Epidermal melanocyte (primary cell): ENCODE results near the gene ANKRD30A.
"Not testable (repeated sequence)": the region's sequence is repeated elsewhere in the genome, so short reads cannot be mapped to it uniquely, and the experiment has no call there.

ENCODE experiments used
- DNase-seq: peaks from one replicate; pipeline ENCODE4 v3.0.0; 2011; ENCODE audit warnings: low spot score; ENCODE audit not compliant: insufficient read length

The ANKRD30A gene, protein sequence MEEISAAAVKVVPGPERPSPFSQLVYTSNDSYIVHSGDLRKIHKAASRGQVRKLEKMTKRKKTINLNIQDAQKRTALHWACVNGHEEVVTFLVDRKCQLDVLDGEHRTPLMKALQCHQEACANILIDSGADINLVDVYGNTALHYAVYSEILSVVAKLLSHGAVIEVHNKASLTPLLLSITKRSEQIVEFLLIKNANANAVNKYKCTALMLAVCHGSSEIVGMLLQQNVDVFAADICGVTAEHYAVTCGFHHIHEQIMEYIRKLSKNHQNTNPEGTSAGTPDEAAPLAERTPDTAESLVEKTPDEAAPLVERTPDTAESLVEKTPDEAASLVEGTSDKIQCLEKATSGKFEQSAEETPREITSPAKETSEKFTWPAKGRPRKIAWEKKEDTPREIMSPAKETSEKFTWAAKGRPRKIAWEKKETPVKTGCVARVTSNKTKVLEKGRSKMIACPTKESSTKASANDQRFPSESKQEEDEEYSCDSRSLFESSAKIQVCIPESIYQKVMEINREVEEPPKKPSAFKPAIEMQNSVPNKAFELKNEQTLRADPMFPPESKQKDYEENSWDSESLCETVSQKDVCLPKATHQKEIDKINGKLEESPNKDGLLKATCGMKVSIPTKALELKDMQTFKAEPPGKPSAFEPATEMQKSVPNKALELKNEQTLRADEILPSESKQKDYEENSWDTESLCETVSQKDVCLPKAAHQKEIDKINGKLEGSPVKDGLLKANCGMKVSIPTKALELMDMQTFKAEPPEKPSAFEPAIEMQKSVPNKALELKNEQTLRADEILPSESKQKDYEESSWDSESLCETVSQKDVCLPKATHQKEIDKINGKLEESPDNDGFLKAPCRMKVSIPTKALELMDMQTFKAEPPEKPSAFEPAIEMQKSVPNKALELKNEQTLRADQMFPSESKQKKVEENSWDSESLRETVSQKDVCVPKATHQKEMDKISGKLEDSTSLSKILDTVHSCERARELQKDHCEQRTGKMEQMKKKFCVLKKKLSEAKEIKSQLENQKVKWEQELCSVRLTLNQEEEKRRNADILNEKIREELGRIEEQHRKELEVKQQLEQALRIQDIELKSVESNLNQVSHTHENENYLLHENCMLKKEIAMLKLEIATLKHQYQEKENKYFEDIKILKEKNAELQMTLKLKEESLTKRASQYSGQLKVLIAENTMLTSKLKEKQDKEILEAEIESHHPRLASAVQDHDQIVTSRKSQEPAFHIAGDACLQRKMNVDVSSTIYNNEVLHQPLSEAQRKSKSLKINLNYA (N-terminal part only)

GRCh38 chr10:37125191-37125732 is at the start of gene ANKRD30A:
TSS of gene ANKRD30A (plus strand) at chr10:37125598. CDS start at chr10:37125788, 190 bp downstream.
- no peak for DNase-seq

DNA sequence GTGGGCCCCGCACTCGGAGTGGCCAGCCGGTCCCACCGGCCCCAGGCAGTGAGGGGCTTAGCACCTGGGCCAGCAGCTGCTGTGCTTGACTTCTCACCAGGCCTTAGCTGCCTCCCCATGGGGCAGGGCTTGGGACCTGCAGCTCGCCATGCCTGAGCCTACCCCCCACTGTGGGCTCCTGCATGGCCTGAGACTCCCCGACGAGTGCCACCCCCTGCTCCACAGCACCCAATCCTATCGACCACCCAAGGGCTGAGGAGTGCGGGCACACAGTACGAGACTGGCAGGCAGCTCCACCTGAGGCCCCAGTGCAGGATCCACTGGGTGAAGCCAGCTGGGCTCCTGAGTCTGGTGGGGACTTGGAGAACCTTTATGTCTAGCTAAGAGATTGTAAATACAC is 49.3 kb upstream of the ANKRD30A start:
- DNase-seq, result not testable (repeated sequence)

- DNase-seq, result no peak
Measured at GRCh38 chr10:37095792-37096573, 29.4 kb upstream of the ANKRD30A start.

DNA sequence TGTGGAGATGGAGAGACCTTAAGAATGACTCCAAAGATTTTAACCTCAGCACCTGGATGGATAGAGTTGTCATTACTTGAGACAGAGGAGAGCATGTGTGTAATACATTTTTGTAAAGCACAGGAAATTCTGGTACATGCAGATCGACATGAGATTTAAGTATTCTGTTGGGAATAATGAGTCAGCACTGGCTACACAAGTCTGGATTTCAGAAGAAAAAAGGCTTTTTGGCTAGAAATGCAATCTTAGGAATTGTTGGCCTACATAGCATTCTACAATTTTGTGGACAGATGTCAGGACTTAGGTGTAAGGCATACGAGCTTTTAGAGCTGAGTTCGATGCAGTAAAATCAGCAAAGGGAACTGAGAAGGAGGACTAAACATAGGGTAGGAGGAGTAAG is 24.1 kb upstream of the ANKRD30A start:
- DNase-seq, result no peak

GRCh38 chr10:37109000-37109399 is 16.4 kb upstream of the ANKRD30A start:
- DNase-seq, result no peak

DNA sequence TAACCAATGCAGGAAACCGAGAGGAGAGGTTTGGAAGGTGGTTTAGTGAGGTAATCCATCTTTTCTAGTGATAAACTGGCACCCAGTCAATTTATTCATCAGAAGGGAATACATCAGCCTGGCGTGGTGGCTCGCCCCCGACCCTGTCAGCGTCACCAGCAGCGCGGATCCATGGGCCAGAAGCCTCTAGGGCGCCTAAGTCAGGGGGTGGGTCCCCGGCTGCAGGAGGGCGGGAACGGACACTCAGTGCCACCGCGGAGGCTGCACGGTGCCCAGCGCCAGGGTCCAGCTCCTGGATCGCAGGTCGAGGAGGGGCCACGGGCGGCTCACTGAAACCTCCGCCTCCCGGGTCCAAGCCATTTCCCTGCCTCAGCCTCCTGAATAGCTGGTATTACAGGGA is 866 bp upstream of the ANKRD30A start:
- no peak for DNase-seq

GRCh38 chr10:37125921-37126320 is 523 bp downstream of the ANKRD30A start:
- no peak for DNase-seq

- no peak for DNase-seq
Measured at GRCh38 chr10:37146443-37146842, 21.0 kb downstream of the ANKRD30A start.

DNA sequence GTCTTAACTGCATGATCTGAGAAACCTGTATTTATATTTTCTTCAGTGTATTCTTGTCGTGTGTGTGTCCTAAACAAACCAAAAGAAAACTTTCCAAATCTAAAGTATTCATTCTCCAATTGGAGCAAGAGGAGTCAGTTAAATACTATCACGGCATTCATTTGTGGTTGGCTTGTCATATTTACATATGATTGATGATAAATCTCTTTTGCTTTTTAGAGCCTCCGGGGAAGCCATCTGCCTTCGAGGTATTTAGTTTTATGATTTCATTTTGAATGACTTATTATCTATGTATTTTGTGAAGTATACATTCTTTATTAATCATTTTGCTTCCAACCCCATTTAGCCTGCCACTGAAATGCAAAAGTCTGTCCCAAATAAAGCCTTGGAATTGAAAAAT is 37.0 kb downstream of the ANKRD30A start:
- not testable (repeated sequence) for DNase-seq

DNA sequence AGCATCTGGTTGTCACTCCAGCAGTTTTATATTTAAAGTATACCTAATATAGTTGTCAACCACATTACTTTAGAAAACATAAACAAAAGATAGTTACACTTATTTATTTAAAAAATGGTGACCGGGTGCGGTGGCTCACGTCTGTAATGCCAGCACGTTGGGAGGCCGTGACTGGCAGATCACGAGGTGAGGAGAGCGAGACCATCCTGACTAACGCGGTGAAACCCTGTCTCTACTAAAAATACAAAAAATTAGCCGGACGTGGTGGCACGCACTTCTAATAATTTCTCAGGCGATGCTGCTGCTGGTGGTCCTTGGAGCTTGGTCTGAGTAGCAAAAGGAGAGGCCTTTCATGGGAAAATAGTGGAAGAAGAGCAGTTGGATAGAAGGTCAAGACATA is 46.5 kb downstream of the ANKRD30A start:
- not testable (repeated sequence) for DNase-seq

- not testable (repeated sequence) for DNase-seq
Measured at GRCh38 chr10:37178296-37178695, 52.9 kb downstream of the ANKRD30A start.

DNA sequence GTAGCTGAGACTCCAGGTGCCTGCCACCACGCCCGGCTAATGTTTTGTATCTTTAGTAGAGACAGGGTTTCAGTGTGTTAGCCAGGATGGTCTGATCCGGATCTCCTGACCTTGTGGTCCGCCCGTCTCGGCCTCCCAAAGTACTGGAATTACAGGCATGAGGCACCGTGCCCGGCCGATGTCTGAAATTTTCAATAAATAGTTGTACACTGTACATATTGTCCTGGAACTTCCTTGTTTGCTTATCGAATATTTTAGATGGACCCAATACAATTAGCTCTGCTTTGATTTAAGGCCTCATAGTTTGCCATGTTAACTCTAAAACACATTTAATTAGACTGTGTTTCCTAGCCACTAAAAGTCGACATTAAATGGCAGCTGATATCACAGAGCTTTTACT is 57.3 kb downstream of the ANKRD30A start:
- not testable (repeated sequence) for DNase-seq

DNA sequence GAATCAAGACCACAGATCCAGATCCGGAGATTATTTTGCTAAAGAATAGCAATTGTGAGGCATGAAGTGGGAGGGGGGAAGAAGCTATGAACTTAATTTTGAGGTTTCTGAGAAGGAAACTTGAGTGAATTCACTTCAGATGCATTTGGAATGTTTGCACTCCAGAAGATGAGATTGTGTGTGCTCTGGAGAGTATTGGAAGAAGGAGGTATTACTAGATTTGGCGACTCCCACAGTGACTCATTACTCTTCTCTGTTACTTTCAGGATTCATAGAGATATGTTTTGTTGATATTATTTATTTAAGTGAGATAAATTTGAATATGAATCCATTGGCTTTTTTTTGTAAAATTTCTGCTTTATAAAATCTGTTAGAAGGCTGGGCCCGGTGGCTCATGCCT is 80.7 kb downstream of the ANKRD30A start:
- no peak for DNase-seq

GRCh38 chr10:37220866-37221265 is 95.5 kb downstream of the ANKRD30A start:
- DNase-seq, result no peak

- DNase-seq, result no peak
Measured at GRCh38 chr10:37222046-37222445, 96.6 kb downstream of the ANKRD30A start.

- no peak for DNase-seq
Measured at GRCh38 chr10:37225163-37225562, 99.8 kb downstream of the ANKRD30A start.

GRCh38 chr10:37226524-37226923 is 101.1 kb downstream of the ANKRD30A start:
- DNase-seq, result no peak

DNA sequence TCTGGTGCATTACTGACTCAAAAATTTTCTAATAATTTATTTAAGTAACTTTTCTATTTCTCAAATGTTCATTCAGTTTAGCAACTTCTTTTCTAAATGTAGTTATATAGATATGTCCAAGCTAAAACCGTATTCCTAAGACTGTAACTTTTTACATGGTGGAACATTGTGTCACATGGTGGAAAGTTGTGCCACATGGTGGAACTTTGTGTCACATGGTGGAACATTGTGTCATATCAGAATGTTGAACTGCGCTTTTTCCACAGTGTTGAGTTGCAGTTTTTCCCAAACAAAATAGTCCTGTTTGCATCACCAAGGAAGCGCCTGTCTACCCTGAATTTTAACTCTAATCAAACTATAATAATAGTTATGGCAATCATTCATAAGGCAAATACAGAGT is 109.3 kb downstream of the ANKRD30A start:
- no peak for DNase-seq

DNA sequence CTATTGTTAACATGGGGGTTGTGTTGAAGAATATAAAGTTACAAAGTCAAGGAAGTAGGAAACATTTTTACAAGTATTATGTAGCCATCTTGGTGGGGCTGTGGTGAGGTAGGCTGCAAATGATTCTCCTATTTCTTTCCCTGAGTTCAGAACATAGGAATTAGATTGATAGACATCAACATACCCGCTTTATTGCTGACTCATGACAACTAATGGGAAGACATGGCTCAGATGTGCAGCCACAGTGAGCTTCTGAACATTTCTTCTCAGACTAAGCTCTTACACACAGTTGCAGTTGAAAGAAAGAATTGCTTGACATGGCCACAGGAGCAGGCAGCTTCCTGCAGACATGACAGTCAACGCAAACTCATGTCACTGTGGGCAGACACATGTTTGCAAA is 110.7 kb downstream of the ANKRD30A start:
- no peak for DNase-seq

DNA sequence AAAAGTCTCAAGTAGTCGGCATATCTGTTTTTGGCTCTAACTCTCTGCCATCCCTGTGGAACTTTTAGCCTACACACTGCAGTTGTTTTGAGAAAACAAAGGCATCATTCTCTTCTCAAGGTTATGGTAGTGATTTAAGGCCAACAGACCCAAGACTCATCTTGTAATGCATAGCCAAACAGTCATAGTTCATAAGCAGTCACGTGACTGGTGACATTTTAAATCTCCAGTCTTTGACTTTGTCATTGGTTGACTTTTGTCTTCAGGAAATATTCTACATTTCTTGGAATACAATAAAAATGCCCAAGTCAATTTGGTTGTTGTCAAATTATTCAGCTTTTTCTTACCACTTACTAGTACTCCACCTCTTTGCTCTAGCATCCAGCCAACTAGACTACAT is 114.8 kb downstream of the ANKRD30A start:
- no peak for DNase-seq
